Activated gamma-delta T cell (primary cell): ENCODE measurements around the gene KIF13A.
"Not testable (repeated sequence)": the region's sequence is repeated elsewhere in the genome, so short reads cannot be mapped to it uniquely, and the experiment has no call there.

Experiments used
- DNase-seq: peaks from one replicate; lab custom pipeline; 2025; lab: John Stamatoyannopoulos, UW

Gene KIF13A

DNA sequence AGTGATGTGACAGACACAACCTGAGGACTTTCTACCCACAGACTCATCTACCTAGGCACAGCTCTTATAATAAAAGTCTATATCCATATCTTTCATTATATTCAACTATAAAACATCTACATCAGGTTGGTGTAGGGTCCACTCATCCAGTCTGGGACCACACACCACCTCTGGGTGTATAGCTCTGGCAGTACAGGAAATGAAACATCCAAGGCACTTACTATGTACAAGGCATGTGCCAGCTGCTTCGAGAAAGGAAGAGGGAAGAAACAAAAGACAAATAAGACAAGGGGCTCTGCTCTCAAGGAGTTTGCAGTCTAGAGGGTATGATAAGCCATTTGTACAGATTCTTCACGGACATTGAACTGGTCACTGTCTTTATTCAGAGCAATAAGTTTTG lies 18.6 kb downstream of the KIF13A start:
- no peak for DNase-seq

DNA sequence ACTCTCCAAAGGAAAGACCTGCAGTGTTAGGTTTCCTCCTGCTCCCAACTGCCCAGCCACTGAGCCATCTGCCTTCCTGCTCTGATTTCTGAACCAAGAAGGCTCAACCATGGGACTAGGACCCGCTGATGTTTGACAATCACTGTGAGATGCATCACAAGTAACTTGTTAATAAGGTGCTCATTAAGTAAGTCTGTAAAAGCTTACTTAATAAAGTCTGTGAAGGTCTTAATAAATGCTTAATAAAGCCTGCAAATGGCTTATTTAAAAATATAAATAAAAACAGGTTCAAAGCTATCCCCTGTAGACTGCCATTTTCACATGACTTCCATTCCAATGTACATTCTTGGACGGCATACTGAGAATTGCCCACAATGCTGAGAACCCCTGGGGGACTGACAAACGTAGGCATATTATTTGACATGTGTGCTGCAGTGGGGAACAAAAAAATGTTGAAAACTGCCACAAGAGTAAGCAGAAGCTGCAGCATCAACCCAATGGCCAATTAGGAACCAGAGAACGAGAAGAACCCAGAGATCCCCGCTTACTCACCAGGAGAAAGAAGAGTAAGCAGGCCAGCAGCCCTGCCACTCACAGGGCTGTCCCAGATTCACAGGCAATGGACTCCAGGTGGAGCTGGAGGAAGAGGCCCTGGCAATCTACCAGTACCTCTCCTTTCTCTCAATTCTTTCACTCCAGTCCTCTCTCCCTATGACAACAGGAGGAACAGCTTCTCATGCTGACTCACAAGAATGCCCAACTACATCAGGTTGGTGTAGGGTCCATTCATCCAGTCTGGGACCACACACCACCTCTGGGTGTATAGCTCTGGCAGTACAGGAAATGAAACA lies 19.5 kb downstream of the KIF13A start:
- no peak for DNase-seq

DNA sequence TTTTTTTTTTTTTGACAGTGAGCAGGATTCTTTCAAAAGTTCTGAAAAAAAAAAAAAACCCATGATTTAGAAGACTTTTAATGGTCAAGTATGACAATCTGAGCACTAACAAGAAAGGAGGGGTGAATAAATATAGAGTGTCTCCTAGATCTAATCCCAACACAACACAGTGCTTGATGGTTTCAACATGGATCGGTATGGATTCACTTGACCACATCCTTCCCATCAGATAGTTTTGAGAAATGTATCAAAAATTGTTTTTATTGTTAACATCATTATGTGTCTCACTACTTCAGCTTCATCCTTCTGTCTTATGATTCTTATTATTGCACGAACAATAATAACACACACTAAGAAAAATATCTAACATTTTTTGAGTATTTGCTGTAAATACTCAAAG lies 21.0 kb downstream of the KIF13A start:
- no peak for DNase-seq

DNA sequence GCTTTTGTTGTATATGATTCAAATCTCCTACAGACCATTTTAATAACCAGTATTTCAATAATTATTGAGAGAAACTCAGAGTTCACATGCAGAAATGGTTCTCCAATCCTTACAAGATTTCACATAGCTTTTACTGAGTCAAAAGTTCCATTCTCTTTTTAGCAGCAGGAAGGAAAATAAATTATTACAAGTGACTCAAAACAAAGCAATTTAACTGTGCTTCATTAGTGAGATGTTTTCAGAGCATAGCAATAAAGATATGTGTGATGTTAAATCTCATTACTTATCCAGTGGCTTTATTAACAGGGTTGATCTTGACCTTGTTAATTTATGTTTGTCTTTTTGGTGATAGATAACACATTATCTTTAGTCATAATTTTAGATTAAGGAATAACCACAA lies 22.0 kb downstream of the KIF13A start:
- DNase-seq, result no peak

DNA sequence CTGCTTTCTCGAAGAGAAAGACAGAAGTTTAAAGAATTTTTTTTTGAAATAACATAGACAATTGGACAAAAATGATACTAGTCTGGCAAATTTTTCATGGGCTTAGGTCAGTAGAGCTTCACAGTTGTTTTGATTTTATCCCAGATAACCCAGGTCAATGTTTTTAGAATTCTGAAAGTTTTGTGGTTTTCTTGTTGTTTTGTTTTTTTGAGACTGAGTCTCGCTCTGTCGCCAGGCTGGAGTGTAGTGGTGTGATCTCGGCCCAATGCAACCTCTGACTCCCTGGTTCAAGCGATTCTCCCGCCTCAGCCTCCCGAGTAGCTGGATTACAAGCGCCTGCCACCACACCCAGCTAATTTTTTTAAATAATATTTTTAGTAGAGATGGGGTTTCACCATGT lies 22.8 kb downstream of the KIF13A start:
- no peak for DNase-seq

DNA sequence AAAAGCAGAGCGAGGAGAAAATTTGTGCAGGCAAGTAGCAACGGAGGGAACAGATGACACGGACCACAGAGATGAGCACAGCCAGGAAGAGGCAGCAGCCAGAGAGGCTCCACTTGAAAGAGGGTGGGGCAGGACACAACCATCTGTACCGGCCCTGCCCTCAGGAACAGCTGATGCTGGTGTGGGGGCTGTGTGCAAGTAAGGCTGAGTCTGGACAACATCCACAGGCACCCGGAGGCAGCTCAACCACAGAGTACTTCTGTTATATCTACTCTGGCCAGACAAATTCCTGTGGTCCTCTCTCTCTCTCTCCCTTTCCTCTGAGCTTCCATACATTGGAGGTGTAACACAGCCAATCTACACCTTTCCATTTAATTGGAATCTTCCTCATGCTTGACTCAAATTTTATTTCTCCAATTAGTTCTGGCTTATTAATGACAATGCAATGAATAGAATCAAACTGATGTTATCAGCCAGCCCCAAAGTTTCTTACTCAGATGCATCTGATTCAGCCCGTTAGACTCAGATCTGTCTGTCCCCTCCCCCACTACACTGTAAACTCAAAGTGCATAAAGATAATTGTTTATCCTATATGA lies 24.9 kb downstream of the KIF13A start:
- DNase-seq, result no peak

DNA sequence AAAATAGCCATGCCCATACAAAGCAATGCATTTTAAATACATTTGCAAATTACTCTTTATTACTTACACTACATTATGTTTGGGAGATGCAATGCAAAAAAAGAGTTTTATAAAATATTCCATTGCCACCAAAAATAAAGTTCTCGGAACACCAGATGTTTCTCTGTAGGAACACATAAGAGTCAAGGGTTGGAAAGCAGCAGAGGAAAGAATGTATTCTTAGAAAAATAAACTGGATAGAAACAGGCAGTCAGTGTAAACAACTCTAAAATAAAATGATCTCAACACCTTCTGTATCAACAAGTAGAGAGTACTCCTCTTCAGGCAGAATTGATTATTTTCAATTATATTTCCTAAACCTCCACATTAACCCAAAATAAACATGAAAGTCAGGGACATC lies 28.1 kb downstream of the KIF13A start:
- no peak for DNase-seq

DNA sequence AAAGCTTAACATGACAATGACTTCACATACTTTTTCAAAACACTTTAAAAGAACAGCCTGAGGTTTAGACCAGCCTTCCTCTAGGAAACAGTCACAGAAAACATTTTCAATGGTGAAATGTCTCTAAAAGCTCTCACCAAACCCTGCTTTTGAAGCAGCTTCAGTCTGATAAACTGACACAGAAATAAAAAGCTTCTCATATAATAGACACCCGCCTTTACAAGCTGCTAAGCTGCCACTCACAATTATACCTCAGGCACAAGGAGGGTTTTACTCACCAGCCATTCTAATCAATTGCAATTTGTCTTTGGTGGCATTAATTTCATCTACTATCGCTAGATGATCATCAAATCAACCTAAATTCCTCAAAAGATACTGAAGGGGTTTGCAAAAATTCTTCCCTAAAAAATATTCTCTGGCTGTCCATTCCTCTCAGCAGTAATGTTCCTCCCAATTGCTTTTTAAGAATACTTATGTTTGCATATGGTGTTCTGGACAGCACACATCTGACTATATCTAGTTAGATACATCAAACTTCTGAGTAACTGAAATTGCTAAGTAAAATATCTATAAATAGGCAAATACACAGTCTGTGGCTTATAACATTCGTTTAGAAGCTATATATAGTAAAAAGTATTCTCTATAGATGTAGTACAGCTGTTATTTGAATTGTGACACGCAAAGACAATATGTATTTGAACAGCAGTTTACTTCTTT lies 29.4 kb downstream of the KIF13A start:
- DNase-seq, result no peak

DNA sequence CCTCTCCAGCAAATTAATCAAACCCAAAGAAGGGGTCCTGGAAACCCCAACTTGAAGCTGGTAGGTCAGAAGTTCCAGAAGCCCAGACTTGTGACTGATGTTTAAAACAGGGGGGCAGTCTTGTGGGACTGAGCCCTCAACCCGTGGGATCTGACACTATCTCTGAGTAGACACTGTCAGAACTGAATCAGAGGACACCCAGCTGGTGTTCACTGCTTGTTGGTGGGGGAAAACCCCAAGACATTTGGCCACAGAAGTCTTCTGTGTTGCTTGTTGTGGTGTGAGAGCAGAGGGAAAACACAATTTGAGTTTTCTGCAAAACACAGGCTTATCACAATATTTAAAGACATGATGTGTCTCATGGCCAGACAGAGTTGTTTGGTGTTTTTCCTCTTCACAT lies 29.9 kb downstream of the KIF13A start:
- no peak for DNase-seq

DNA sequence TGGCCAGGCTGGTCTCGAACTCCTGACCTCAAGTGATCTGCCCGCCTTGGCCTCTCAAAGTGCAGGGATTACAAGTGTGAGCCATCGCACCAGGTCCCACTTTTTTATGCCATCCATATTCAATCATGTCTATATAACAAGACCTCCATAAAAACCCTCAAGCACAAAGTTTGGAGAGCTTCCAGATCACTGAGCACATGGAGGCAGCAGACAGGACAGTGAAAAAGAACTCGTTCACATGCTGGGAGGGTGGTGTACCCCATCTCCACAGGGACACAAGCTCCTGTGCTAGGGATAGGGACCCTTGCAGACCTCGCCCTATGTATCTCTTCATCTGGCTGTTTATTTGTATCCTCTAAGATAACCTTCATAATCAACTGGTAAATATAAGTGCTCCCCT lies 30.3 kb downstream of the KIF13A start:
- no peak for DNase-seq

DNA sequence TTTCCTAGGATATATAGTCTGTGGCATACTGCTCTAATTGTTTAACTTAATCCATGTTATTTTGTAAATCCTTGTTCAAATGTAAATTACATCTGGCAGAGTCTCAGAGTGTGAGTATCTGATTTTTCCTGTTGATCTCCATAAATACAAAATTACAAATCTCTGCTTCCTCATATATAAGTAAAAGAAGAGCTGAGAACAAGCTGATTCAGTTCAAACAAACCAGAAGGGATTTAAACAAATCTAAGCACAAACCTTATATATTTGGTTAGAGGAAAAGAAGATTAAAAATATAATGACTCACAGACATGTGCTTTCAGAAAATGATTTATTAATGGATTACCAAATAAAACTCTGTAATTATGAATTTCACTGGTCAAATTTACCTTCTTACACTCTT lies 37.3 kb downstream of the KIF13A start:
- no peak for DNase-seq

DNA sequence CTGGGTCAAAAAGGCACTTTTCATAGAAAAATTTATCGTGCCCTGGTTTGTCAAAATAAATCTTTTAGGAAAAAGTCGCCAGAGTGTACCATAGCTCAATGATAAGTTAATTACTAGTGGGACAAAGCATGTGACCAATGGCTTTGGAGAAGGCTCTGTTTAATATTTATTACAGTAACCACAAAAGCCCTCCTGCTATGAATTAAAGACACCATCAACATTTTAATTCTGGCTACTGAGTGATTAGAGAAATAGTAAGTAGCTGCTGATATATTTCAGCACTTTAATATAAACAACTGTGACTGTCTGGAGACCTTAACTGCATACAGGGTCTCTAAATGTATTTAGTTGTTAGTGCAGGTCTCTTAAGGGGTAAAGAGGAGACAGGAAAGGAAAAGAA lies 38.3 kb downstream of the KIF13A start:
- no peak for DNase-seq

DNA sequence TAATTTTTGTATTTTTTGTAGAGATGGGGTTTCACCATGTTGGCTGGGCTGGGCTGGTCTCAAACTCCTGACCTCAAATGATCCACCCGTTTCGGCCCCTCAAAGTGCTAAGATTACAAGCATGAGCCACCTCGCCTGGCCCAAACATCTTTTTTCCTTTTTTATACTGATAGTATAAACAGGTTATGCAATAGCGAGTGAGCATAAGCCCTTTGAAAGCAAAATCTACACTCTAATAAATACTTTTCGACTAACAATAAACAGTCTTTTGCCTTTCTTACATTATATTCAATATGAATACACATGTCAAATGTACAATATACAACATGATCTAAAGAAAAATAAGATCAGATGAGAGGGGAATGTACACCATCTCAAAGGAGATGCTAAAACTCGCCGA lies 38.7 kb downstream of the KIF13A start:
- no peak for DNase-seq

DNA sequence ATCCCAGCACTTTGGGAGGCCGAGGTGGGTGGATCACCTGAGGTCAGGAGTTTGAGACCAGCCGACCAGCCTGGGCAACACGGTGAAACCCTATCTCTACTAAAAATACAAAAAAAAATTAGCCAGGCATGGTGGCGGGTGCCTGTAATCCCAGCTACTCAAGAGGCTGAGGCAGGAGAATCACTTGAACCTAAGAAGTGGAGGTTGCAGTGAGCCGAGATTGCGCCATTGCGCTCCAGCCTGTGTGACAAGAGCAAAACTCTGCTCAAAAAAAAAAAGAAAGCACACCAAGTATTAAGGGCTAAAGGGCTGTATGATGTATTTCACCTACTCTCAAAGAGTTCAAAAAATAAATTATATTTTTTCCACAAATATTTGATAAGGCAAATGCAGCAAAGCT lies 39.9 kb downstream of the KIF13A start:
- not testable (repeated sequence) for DNase-seq

DNA sequence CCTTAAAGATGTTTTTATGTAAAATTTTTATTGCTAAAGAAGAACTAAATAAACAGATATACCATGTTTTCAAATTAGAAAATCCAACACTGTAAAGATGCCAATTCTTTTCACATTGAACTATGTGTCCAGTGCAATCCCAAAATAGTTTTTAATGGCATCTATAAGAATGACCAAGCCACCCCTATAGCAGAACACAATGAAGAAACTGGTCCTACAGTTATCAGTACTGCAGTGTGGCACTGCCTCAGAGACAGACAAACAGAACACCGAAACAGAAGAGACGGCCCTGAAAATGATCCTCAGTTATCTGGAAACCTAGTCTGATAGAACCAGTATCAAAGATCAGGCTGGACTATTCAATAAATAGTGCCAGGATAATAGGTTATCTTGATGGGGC lies 41.9 kb downstream of the KIF13A start:
- DNase-seq, result no peak

DNA sequence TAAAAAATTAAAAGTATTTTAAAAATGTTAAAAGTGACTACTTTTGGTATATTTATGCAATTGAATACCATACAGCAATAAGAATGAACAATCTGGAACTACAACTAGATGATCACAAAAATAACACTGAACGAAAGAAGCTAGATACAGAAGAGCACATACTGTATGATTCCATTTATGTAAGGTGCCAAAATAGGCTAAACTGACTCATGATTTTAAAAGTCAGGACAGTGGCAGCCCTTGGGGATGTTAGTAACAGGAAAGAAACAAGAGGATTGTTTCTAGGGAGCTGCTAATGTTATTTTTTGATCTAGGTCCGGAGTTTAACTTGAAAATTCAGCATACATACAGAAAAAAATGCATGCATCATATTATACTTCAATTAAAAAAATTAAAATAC lies 42.3 kb downstream of the KIF13A start:
- DNase-seq, result no peak

DNA sequence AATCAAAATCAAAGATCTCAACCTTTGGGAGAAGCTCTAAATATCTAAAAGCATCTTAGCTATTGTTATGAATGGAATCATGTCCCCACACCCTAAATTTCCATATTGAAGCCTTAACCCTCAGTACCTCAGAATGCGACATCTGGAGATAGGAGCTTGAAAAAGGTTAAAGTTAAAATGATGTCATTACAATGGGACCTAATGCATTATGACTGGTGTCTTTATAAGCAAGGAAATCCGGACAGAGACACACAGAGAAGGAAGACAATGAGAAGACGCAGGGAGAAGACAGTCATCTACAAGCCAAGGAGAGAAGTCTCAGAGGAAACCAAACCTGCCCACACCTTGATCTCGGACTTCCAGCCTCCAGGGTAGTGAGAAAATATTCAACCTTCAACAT lies 46.1 kb downstream of the KIF13A start:
- no peak for DNase-seq

DNA sequence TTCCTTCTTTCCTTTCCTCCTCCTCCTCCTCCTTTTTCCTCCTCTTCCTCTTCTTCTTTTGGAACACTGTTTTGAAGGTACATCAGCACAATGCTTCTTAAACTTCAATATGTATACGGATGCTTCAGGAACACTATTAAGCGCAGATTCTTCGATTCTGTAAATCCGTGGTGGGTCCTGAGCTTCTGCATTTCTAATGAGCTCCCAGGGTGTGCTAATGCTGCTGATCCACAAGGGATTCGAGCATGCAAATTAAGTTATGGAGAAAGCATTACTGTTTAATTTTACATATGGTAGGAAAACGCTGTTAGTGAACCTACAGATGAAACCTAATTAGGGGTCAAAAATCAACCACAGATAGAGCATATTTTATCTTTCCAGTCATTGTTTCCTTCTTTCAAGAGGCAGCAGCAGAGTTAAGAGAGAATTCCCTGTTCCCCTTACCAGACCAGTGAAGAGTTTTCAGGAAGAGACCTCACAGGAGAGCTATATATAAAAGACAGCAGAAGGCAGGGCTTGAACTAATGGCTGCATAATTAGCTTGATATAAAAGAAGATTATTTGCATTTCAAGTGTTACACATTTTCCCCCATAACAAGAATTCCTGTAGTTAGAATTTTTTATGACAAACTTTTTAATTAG lies 47.2 kb downstream of the KIF13A start:
- no peak for DNase-seq

DNA sequence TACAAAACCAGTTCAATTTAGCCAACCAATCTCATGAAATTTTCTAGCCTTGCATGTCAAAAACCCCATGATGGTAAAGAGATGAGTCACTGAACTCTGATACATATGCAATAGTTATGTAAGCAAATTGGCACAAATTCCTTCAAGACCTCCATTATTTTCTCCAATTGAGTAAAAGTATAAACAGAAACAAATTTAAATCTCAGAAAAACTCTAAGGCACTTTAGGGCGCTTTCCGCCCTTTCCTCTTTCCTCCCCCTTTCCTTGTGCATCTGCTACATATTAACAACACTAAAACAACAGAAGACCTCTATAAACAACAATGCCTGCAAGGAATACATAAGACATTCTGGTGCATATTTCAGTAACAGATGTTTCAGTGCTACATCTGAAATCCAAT lies 48.5 kb downstream of the KIF13A start:
- no peak for DNase-seq

DNA sequence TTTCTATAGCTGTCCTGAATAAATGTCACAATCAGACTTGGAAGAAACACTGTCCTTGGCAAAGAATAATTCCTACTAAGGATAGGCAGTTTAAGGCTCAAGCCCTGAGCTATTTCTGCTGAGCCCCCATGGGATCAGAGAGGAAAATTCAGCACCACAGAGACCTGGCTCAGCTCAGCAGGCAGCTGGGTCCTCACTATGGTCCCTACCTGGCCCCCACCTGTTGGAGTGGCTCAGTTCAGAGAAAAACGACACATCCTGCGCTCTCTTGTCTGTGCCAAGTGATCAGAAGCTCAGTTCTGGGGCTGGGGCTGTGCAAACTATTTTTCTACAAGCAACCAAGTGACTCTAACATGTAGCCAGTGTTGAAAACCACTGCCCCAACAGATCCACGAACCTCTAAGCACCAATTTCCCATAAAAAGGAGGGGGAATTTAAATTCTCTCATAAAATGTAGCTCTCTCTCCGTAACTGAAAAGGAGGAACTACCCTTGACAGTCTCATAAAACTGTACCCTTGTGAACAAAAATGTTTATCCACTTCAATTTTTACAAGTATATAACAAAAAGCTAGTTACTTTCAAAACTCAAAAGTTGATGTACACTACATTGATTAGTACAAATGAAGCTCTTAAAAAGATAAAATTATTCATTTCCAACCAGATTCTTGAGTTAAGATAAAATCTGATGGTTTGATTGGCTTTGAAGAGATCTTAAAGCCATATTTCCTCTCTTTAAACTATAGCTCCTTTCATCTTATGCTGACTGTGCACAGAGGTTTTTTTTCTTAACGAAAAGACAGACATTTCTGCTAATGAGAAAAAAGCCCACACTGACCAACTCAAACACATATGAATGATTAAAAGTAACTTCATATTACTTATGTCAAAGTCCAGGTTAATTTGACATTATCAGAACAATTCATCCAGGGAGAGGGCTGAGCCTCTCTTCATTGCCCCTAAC lies 52.0 kb downstream of the KIF13A start:
- no peak for DNase-seq

DNA sequence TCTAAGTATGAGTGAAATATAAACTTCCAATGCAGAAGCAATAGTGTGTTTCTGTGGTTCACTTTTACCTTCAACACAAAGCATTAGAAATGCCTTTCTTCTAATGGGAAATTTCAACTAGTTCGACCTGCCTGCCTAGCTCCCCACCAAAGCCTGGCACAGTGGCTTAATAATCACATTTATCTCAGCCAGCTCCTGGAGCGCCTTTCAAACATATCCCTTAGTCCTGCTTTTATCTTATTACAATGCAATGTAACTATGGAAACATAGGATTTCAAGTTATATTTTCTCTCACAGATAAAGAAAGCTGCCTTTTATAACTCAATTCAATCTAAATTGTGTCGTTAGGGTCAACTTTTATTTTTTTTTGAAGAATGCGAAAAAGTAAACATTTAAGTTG lies 53.7 kb downstream of the KIF13A start:
- no peak for DNase-seq
